Measurements from ENCODE around the gene TACC3. TPM values are rescaled to one million over a fixed set of nuclear protein-coding genes. Genes with fewer than 3 reads are reported as not detected.

TACC3 gene
- total RNA-seq, 3 donors from 2014 or later = 12.0 to 30.2 (median 12.7) TPM

GRCh38 chr4:1708581-1708980, 12.7 kb upstream of the TACC3 start:
- peaks cover 20% of the 10 kb centered on the region for H3K4me1 ChIP-seq (ENCODE audit: low read depth)
- H3K36me3 ChIP-seq (ENCODE audit: low read depth) = no peaks in the 10 kb centered on the region
- H3K4me3 ChIP-seq = no peak overlapping the region
- intact Hi-C loops (cut with DNase I, micrococcal nuclease) = no loop called here
- H3K9me3 ChIP-seq = no peaks in the 10 kb centered on the region
- ATAC-seq (no peak), DNase-seq (no peak)
- TF ChIP-seq CTCF (IDR thresholded peaks at IDR 0.05) = no peak

- no peaks in the 10 kb centered on the region for H3K9me3 ChIP-seq
- ATAC-seq (no peak), DNase-seq (no peak)
- TF ChIP-seq CTCF (IDR thresholded peaks at IDR 0.05) = no peak
- H3K4me3 ChIP-seq = peak overlapping the region; percentile 80
- H3K4me1 ChIP-seq (ENCODE audit: low read depth) = peaks cover 33% of the 10 kb centered on the region
- H3K36me3 ChIP-seq (ENCODE audit: low read depth) = no peaks in the 10 kb centered on the region
- intact Hi-C loops (cut with DNase I, micrococcal nuclease) = no loop called here
These were observed 10.2 kb upstream of the TACC3 start for GRCh38 chr4:1711055-1711570.

GRCh38 chr4:1711571-1712215, 9.6 kb upstream of the TACC3 start:
- intact Hi-C loops (cut with DNase I, micrococcal nuclease) = no loop called here
- Histone ChIP-seq H3K36me3 (ENCODE audit: low read depth) (no peaks in the 10 kb centered on the region), H3K9me3 (no peaks in the 10 kb centered on the region), H3K4me1 (ENCODE audit: low read depth) (peaks cover 33% of the 10 kb centered on the region), H3K4me3 (peak overlapping the region; percentile 80)
- no peak for TF ChIP-seq CTCF (IDR thresholded peaks at IDR 0.05)
- DNase-seq = peak; percentile 72 to 79 (median 73)
- ATAC-seq = peak; percentile 35

- Histone ChIP-seq H3K9me3 (no peaks in the 10 kb centered on the region), H3K4me3 (peak within 1 kb of the TSS; percentile 80), H3K4me1 (ENCODE audit: low read depth) (peaks cover 33% of the 10 kb centered on the region), H3K36me3 (ENCODE audit: low read depth) (no peaks in the 10 kb centered on the region)
- intact Hi-C loops (cut with DNase I, micrococcal nuclease) = no loop called here
- peak; percentile 90 for ATAC-seq
- peak; percentile 20 for TF ChIP-seq CTCF (IDR thresholded peaks at IDR 0.05)
- DNase-seq = peak; percentile 98 to 99 (median 99)
These were observed 8.9 kb upstream of the TACC3 start, which contains the start of gene SLBP for GRCh38 chr4:1712216-1713002. Gene SLBP, minus strand, starts transcription at chr4:1712319. Its CDS starts 131 bp downstream, at chr4:1712188.

GRCh38 chr4:1713003-1713851, 8.1 kb upstream of the TACC3 start:
- Histone ChIP-seq H3K4me3 (peak overlapping the region; percentile 80), H3K4me1 (ENCODE audit: low read depth) (peaks cover 34% of the 10 kb centered on the region), H3K36me3 (ENCODE audit: low read depth) (no peaks in the 10 kb centered on the region), H3K9me3 (no peaks in the 10 kb centered on the region)
- TF ChIP-seq CTCF (IDR thresholded peaks at IDR 0.05) = no peak
- DNase-seq (no peak), ATAC-seq (peak; percentile 30)
- intact Hi-C loops (cut with DNase I, micrococcal nuclease) = no loop called here

Data from mucosa of descending colon (tissue), 3 donors.